ENCODE measurements around the gene CABP2.

DNA sequence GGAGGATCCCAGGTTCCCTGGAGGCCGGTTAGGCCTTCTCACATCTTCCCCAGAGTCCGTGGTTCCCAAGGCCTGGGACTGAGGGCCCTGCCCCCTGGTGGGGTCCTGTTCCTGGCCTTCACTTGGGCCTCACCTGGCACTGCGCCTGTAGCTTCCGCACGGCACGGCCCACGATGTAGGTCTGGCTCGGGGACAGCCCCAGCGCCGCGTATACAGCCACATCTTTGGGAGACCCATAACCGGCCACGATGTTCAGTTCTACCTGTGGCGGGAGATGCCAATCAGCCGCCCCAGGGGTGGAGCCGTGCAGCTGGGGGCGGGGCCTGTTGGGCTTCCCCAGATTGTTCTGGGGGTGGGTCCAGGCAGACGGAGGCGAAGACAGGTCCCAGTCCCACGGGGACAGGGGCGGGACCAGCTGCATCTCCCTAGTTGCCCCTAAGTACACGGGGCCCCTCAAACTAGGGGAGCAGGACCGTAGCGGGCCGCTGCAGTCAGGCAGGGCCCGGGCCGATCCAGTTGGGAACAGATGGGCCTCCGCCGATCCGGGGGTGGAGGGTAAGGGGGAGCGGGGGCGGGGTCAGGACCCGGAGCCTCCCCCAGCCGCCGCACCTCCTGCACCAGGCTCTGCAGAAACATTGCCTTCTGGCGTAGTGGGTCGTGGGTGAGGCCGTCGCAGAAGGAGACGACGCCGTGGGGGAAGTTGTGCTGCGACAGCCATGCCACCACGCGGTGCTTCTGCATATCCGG is 30.3 kb downstream of the CABP2 start:
- TF ChIP-seq FOXM1 (IDR thresholded peaks at IDR 0.05; ENCODE audit: borderline replicate concordance, low read depth) (no peak), RAD21 (IDR thresholded peaks at IDR 0.05; ENCODE audit: low read depth) (no peak)
- TF ChIP-seq, protein P1, sequence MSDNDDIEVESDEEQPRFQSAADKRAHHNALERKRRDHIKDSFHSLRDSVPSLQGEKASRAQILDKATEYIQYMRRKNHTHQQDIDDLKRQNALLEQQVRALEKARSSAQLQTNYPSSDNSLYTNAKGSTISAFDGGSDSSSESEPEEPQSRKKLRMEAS (IDR thresholded peaks at IDR 0.05): no peak
